ENCODE measurements around the gene ZW10.

Gene ZW10

DNA sequence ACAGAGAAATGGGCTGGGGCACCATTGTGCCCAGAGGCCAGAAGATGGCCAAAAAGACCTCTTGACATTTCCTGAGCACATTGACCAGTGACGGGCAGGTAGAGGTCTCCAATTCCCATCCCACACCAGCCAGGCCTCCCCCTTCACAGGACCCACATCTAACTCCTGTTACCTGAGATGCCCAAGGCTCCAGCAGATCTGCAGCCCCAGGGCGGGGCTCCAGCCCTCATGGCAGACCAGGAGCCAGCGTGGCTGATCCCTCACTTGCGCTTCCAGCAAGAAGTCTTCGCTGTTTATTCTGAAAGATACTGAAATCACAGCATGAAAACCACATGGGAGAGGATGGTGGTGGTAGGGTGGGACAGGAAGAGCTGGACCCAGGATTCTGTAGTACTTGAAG is 76.4 kb downstream of the ZW10 start:
- DNase-seq, result no peak

DNA sequence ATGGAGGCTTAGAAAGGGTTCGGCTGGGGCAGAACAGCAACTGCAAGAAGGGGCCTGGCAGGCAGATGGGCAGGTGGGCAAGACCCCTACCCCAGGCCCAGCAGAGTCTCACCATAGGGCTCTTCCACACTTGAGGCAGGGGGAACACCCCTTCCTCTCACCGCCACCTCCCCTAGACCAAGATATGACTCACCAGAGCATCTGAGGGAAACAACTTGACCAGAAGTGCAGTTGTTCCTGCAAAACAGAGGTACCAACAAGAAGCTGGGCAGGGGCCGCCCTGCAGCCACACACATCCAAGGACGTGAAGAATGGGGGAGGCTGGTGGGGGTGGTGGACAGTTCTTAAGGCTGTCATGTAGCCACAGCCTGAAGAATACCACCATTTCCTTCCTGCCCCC is 78.3 kb downstream of the ZW10 start:
- DNase-seq, result no peak

DNA sequence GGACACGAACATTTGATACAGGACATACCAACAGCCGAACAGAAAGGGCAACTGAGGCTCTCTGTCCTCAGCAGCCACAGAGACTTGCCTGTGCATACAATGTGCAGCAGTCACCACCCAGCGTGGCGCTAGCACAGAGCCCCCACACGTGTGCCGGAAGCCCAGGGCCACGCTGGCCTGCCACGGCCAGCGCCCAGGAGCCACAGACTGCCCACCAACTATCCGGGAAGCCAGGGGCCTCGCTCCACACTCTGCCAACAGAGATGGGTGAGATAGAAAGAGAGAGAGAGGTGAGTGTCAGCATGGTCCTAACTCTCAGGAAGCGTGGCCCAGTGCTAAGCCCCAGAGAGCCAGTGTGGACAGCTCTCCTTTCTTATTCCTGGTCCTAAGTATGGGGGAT is 79.1 kb downstream of the ZW10 start:
- DNase-seq, result no peak

DNA sequence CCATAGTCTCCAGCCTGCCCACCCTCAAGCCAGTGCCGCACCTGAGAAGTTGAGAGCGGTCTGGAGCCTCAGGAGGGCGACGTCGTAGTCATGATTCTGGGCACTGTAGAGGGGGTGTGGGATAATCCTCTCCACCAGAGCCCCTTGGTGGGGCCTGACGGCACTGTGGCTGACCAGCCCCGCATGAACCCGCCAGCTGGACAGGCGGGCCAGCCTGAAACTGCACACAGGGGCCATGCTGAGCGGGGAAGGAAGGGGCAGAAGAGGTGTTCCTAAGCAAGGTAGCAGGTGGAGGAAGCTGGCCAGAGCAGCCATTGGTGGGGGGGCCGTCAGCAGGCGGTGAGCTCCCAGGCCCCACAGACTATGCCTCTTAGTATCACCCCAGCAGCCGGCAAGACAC is 80.5 kb downstream of the ZW10 start:
- DNase-seq, result no peak

DNA sequence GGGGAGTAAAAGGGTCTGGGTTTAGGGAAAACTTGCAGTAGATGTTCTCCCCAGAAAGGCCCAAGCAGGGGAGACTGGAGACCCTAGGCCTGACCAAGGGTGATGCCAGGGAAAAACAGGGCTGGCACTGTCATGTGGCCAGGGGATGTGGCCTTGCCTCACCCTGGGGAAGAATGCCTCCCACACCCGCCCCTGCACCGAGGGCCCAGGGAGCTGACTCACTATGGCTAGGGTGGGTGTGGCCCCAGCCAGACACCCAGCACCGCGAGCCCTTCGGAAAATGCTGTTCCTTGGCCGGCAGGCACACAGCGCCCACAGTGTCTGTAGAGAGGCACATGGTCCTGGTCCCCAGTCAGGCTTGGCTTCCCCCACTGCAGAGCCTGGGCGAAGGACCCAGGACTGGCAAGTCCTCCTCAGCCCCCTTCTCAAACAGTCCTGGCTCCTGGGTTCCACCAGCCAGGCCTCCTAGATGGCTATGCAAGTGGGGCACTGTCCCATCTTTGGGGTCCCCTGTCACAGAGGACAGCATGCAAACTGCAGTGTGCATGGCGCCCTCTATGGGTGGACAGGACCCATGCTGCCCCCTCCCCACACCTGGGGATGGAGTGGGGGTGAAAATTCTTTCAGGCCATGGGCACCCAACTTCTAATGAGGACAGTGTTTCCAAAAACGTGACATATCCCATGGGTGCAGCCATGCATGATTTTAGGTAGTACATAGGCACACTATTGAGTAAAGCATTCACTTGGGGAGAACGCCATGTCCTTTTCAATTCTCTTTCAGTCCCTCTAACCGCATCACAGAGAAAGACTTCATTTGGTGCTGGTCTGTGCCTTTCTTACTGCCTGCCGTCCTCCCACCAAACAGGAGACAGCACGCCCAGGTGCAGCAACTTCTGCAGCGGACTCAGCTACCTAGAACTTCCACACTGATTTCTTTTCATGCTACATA is 82.6 kb downstream of the ZW10 start:
- DNase-seq, result peak; percentile 4

DNA sequence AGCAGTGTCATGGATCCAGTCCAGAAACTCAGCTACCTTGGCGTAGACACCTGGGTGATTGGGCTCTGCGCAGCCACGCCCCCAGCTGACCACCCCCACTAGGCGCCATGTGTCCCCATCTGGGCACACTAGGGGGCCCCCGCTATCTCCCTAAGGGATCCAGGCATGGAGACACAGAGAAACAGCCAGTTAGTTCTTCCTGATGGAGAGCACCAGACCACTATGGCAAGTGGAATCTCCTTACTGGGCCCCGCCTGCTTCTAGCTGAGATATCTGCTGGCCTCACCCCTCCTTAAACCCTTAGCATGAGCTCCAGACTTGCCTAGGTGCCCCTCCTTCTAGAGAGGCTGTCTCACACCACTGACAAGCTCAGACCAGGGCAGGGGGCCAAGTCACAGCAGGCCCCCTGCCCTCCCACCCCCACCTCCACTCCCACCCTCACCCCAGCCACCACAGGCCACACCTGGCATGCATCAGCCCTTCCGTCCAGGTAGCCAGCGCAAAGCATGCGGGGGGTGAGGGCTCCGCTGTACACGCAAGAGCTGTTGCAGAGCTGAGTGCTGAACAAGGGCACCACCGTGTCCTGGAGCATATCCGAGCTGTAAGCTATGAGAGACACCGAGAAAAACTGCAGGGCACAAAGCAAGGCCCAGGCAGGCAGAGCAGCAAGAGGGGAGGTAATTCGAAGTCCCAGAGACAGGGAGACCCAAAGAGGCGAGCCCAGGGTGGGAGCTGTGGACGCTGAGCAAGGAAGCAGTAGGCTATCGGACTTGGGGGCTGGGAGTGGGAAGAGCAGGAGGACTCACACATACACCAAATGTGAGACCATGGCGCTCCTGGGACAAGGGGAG is 83.5 kb downstream of the ZW10 start:
- no peak for DNase-seq

DNA sequence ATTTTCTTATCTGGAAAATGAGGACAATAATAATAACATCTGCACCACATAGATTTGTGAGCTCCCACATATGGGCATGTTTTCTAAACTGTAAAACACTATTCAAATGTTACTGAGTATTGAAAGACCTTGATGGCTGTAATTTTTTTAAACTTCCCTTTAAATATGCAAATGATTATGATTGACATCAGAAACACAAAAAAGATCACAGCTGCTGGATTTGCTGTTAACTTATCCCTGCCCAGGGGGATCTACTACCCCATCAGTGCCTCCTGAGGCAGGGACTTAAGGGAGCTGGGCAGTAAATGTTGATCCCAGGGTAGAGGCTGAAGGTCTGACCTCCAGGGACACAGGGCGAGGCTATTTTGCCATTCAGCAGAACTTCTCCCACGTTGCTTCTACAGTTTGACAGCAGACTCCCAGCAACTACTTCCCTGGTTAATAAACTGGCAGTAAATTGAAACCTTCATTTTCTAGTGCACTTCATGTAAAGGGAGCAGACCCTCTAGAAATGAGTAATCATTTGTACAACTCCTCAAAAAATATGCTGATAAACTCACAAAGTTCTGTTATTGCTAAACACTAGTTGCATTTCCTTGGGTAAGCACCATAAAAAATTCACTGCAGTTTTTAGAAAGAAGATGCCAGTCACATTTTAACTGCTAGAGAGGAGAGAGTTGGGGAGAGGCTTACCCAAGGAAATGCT is 87.7 kb downstream of the ZW10 start:
- no peak for DNase-seq

DNA sequence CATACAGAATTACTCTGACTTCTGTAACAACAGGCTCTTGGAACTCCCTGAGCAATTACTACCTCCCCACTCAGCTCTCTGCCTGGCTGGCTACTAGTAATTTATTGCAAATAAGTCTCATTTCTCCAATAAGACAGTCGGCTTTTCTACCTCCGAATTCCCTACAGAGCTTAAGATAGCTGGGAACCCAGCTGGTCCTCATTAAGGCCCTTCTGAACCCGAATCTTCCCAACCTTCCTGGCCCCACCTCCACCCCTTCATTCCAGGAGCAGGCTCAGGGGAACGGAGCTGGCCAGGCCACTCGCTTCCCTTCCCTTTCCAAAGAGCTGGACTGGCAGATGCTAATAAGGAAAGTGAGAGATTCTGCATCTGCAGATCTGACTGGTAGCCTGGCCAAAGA is 89.0 kb downstream of the ZW10 start:
- DNase-seq, result no peak

DNA sequence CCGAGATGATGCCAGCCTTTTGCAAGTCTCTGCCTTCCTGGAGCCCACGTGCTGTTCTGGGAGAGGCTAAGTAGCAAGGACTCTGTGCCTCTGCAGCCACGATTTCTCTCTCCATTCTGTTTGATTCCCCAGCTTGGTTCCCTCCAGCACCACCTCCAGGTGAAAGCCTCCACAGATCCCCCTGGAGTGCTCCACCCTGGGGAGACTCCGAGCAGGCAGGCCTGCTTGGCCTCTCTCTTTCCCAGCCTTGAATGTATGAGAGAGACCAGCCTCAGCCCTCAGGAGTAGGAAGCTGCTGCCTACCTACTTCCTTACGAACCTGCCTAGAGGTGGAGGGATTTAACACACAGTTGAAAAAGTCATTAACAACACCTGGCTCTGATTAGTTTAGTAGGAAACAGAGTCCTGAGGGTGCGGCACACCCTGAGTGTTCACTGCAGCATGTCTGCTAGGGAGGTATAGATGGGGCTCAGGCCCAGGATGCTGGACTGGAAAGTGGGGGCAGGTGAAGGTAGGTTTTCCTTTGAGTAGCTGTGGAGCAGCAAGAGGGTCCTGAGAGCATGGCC is 89.9 kb downstream of the ZW10 start:
- no peak for DNase-seq

Data from stimulated activated CD4-positive, alpha-beta T cell treated with anti-CD3 and anti-CD28 coated beads, Interleukin-12 subunit alpha, Interleukin-12 subunit beta, amount 100 ng/mL, for 4 hours (primary cell).